NCI-H2196 (cell line): ENCODE data around the gene CDK5RAP2.
A peak's percentile ranks its signal among the peaks of the same experiment; 100 is the strongest.
"Not testable (repeated sequence)": the region's sequence is repeated elsewhere in the genome, so short reads cannot be mapped to it uniquely, and the experiment has no call there.

Experiments
- DNase-seq: peaks from one replicate; lab custom pipeline; 2025; ENCODE audit not compliant: unreplicated experiment; lab: John Stamatoyannopoulos, UW

CDK5RAP2 gene

DNA sequence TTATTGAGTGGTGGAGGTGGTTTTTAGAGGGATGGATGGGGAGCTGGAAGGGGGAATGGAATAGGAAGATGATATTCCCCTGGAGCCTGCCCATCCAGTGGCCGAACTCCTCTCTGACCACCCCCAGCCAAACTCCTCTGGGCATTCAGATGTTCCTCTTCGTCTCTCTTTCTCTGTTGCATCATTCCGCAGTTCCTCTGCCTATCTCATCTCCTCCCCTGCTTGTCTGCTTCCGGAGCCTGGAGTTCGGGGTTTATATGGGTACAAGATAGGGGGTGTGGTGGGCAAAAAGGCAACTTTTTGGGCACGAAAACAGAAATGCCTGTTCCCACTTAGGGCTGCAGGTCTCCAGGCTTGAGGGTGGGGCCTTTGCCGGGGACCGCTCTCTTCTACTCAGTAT, 12.2 kb upstream of the CDK5RAP2 start:
- DNase-seq, result no peak

DNA sequence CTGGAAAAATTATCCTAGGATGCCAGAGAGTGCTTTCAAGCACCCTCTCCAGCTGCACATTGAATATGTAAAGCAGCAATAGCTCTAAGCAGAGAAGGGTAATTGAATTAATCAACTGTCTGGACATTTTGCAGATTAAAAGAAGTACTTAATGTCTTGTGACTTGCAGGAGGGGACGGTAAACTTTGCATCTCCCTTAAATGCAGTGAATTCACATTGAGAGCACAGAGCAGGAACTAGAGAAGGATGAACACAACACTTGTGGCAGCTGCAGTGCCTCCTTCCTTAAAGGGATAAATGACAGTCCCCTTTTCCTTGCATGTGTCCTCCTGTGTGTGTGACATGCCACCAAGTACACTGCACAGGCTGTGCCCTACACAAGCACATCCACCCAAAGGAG, 7.4 kb upstream of the CDK5RAP2 start:
- no peak for DNase-seq

DNA sequence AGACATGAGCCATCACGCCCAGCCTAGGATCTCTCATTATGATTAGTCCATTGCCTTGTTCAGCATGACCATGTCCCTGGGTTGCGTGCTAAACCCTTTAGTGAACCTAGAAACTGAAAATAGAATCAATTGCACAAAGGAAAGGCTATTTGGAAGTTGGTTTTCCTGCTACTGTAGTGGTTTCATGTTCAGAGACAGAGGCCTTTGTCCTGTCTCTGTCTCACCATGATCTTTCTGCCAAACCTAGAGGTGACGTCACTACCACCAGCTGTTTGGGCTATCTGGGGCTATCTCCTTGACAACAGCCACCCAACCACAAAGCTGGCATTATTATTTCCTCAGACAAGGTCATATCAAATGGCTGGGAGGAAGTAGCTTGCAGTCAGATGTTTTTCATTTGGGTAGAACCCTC, 4.0 kb upstream of the CDK5RAP2 start:
- DNase-seq, result peak; percentile 94

DNA sequence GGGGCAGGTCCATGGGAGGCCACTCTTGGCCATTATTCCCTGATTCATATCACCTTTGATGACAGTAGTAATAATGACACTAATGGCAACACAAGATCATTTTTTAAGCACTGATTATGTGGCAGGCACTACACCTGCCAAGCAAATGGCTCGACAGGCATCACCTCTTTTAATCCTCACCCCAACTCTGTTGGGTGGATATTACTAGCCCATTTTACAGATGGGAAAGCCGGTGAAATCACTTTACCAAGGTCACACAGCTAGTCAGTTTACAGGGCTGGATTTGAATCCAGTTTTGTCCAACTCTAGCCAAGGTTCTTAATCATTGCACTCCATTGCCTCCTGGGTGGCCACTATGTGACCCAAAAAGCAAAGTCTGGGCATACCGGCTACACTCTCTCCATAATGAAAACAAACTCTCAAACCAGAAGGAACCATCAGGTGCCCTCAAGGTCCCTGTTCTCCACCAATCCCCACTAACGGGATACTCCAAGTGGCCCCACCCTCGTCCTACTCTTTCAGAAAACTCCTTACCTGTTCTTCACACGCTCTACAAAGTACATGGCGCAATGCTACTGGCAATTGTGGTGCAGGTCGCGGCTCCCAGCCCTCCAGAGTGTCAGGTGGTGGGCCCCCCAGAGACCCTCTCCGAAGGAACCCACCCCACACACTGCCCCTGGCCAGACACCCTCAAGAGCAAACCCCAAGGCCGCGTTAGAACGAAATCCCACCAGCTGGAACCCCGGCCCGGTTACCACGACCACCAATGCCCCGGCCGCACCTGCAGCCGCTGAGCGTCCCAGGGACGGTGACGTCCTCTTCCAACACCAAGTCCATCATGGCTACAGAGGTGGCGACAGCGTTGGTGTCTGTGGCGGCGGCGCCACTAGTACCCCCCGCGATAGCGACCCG, 572 bp downstream of the CDK5RAP2 start:
- peak; percentile 20 for DNase-seq

DNA sequence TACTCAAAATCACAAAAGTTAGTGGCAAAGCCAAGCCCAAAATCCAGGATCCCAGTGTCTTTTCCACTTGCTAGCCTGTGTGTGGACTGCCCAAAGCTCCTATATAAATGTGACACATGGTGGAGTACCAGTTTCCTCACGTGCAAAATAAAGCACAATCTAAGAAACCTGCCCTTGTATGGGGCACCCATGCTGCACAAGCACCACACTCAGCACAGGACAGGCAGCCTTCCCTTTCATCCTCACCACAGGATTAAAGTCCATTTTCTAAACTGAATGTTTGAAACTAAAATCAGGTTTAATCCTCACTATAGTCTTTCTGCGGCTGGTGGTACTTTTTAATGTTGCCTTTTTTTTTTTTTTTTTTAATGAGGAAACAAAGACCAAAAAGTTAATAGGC, 5.5 kb downstream of the CDK5RAP2 start:
- DNase-seq, result no peak

DNA sequence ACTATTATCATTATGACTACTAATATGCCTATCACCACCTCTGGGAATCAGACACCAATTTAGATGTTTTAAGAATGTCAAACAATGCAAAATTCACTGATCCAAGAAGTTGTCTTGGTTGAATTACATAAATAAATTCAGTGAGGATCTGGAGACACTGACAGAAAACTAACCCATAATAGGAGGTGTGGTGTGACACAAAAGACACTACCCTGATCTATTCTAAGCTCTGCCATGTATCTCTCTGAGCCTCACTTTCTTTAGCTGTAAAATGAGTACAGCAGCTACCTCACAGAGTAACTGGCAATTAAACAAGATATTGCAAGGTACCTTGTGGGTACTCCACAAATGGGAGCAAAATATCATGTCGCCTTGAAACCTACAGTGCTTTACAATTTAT, 7.5 kb downstream of the CDK5RAP2 start:
- DNase-seq, result no peak

DNA sequence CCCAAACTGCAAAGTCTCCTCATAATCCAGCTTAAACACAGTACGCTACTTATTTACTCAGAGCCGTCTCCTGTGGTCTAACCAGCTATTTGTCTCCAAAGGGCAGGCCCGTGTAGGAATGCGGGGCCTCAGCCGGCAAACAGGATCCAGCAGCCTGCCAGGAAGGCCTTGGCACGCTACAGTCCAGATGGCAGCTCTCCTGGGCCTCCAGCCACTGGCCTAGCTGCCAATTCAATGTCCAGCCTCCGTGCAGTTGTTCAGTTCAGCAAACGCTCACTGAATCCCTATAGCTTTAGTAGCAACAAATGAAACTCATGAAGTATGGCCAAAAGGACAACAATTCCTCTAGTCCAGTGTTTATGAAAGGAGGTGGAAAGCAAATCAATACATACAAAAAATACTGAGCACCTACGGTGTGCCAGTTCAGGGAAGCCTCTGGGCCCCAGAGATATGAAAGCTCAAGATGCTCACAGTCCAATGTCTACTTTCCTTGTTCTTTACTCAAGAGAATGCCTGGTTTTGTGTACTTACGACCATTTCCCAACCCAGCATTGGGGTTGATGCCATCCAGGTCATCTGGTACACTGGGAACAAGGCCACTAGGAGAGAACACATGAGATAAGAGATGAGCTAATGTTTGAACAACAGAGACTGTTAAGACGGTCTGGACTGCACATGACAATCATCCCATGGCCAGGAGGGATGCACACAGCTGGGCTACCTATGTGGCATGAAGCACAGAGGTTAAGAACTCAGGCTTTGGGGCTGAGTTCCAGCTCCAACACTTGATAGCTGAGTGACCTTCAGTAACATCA, 8.3 kb downstream of the CDK5RAP2 start:
- peak; percentile 40 for DNase-seq

DNA sequence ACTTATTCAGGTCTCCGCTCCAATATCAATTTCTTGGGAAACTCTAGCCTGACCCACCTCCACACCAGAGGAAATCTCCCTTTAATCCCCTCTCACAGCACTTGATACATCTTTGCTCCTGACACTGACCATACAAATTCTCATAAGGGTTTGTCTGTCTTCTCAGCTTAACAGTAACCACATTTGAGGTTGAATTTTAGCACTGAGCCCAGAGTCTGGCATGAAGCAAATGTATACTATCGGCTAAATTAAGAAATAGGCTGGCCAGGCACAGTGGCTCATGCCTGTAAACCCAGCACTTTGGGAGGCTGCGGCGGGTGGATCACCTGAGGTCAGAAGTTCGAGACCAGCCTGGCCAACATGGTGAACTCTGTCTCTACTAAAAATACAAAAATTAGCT, 9.7 kb downstream of the CDK5RAP2 start:
- DNase-seq, result no peak

DNA sequence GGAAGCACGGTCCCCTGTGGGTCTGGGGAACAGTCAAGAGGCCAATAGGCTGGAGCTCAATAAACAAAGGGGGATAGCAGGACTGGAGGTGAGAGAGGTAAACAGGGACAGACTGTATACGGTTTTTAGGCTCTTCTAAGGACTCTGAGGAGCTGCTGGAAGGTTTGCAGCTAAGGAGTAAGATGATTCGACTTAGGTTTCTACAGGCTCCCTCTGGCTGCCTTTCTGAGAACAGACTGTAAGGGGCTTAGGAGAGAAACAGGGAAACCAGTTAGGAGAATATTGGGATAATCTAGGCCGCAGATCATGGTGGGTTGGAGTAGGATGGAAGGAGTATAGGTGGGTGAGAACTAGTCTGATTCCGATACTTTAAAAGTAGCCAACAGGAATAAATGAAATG, 10.4 kb downstream of the CDK5RAP2 start:
- DNase-seq, result no peak

DNA sequence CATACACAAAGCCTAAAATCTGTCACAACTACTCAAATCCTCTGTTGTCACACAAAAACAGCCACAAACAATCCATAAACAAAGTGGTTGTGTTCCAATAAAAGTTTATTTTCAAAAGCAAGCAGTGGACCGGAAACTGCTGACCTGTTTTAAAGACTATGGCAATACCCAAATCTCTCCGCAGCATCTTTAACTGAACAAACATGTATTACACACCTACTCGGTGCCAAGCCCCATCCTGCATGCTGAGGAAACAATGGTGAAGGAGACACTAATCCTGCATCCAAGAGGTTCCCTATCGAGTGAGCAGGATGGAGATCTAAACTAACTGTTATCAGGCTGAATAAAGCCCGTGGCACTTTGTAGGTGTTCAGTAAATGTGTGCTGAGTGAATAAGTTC, 11.2 kb downstream of the CDK5RAP2 start:
- no peak for DNase-seq

DNA sequence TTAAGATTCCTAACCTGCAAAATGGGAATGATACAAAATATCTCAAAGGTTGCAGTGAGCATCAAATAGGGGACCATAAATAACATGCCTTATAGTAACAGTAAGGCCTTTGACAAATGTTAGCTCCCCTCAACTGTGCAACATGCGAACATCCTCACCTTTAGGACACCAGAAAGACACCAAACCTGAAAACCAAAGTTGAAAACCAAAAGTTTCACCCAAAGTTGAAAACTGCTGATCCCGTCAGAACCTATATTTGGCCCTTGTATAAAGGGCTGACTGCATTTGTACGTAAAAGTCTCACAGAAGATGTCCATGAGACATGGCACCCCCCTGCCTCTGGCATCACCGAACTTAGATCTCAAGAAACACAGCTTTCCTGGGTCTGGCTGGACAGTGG, 12.1 kb downstream of the CDK5RAP2 start:
- no peak for DNase-seq

DNA sequence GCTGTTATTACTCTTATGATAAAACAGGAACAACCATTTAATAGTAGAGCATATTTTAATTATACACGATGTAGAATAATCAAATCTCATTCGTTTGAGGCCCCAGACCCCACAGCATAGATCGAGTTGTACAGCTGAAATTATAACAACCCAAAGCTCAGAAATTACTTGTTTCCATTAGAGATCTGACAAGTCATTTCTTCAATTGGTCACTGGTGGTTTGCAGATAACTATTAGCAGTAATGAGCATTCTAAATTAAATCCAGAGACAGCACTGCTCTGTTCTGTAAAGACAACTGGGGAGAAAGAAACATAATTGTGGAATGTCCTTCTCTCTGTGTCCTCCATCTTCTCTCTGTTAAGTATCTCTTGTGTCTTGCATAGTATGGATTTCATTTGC, 12.9 kb downstream of the CDK5RAP2 start:
- no peak for DNase-seq

DNA sequence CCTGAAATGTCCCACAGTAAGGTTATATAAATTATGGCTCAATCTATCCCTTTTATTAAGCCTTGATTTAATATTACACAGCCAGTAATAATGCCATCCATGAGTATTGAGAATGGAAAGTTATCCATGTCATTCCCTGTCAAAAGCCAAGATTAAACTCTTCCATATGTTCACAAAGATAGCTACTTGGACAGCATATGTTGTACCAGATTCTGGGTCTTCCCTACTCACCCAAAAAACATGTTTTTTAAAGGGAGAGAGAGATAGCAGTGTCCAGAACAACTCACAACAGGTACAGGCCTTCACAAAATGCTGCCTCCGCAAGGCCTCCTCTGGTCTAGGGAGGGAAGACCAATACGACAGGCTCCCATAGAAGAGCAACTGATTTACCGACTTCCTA, 15.4 kb downstream of the CDK5RAP2 start:
- DNase-seq, result no peak

DNA sequence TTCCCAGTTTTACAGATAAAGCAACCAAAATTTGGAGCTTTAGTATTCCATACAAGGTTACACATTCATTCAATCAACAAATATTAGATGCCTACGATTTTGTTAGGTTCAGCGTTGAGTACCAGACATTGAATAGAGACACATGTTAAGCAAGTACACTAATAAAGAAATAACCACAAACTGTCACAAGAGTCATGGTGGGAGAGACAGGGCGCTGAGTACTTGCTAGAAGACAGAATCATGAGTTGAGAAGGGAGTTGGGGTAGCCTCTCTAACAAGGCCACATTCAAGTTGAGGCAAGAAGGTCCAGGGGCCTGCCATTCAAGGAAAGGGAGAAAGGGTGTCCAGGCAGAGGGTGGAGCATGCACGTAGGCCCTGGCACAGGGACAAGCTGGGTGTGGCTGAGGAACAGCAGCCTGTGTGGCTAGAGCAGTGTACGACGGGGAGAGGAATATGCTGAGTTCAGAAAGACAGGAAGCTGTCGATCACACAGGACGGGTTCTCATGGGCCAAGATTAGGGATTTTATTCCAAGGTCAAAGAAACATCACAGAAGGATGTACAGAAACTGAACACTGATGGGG, 17.0 kb downstream of the CDK5RAP2 start:
- DNase-seq, result no peak

DNA sequence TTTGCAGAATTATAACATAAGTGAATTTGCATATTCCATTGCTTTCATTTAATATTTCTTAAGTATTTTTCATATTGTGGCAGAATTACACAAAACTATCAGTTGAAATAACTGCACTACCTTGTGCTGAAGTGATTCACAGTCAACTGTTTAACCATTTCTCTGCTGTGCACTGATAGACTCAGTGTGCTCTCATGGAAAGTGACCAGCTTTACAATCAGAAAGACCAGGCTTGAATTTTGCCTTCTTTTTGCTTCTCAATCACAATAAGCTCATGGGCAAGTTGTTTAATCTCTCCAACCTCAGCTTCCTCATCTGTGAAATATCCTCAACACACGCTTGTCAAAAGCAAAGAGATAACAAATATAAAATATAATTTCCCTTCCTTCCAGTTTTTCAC, 18.3 kb downstream of the CDK5RAP2 start:
- no peak for DNase-seq

DNA sequence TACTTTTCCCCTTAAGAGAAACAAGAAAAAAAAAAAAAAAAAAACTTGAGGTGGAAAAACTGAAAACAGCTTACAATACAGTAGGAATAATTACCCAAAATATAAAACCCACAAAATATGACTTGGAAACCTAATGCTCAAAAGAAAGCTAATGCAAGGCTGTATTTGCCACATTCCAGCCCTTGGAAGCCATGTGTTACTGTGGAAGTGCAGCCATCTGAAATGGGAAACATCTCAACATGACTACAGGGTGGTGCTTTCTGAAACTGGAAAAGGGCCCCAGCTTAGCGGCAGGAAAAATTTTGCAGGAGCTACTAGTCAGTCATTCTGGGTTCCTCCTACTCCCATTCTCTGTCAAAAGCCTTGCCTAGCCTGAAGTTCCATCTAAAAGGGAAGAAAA, 20.4 kb downstream of the CDK5RAP2 start:
- DNase-seq, result no peak

DNA sequence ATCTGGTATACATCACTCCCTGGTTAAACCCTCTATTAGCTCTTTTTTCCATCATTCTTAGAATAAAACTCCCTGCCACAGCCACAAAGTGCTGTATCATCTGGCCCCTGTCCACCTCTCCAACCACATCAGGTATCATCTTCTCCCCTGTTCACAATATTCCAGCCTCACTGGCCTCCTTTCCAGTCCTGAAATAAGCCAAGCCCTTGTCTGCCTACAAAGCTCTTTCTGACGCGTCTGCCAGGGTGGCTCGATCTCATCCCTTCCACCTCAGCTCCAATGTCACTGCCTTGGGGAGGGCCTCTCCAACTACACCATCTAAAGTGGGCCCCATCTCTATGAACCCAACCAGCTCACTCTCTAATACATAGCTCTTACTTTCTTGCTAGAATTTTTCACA, 21.5 kb downstream of the CDK5RAP2 start:
- DNase-seq, result no peak

DNA sequence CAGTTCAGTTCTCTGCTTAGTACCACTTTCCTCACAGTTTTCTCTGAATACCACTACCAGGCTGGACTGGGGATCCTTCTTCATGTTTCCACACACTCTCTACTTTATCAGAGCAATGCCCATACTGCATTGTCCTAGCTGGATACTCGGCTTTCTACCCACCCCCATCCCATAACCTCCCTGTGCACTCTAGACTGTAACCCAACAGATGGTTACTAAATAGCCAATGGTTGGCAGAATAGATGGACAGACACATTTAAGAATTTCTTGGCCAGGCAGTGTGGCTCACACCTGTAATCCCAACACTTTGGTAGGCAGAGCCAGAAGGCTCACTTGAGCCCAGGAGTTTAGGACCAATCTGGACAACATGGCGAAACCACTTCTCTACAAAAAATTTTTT, 22.8 kb downstream of the CDK5RAP2 start:
- no peak for DNase-seq

DNA sequence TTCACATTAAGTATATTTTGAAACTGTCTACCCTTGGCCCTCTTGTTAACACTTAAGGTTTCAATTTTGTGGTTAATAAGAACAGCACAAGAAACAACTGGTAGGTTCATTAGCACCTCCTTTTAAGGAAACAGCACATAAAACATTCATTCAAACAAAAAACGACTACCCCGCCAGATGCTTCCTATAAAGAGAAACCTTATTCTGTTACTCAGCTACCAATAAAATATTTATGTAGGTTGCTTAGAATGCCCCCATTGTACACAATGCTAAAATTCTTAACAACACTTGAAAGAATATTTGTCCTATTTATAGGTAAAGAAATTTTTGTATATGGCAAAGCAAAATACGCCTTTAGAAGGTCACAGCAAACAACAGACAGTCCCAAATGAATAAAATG, 23.2 kb downstream of the CDK5RAP2 start:
- DNase-seq, result no peak

DNA sequence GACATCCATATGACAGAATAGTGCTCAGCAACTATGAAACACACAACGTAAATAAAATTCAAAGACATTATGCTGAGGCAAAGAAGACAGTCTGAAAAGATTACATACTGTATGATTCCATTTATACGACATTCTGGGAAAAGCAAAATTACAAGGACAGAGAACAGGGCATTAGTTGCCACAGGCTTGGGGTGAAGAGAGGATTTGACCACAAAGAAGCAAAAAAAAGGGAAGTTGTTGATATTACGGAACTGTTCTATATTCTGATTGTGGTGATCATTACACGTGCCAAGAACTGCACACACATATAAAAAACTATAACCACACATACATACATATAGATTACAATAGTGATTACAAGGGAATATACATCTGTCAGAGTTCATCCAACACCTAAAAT, 24.1 kb downstream of the CDK5RAP2 start:
- DNase-seq, result no peak

DNA sequence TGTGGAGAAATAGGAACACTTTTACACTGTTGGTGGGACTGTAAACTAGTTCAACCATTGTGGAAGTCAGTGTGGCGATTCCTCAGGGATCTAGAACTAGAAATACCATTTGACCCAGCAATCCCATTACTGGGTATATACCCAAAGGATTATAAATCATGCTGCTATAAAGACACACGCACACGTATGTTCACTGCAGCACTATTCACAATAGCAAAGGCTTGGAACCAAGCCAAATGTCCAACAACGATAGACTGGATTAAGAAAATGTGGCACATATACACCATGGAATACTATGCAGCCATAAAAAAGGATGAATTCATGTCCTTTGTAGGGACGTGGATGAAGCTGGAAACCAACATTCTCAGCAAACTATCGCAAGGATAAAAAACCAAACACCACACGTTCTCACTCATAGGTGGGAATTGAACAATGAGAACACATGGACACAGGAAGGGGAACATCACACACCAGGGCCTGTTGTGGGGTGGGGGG, 27.7 kb downstream of the CDK5RAP2 start:
- not testable (repeated sequence) for DNase-seq
